Dermis microvascular lymphatic vessel endothelial cell (primary cell): ENCODE results near the gene TBX1. TPM values are rescaled to one million over a fixed set of nuclear protein-coding genes. Genes with fewer than 3 reads are reported as not detected.

ENCODE experiments used
- DNase-seq, 2 donors: peaks; one replicate each; pipeline versions ENCODE4 v3.0.0 to v3.0.0-alpha.2; 2010; ENCODE audit warnings: low read depth in 2 of 2
- total RNA-seq: library from RNA; depleted of rRNA; stranded (reverse); fragments of >200 nt; gene quantifications from 2 replicates; pipeline ENCODE4 v1.2.1, GENCODE V29; 2014

TBX1 gene
- total RNA-seq, 1 donor from 2014 or later, result 30.4 TPM

- no peak for DNase-seq
Measured at GRCh38 chr22:19737846-19738663, 22.5 kb upstream of the TBX1 start.

DNA sequence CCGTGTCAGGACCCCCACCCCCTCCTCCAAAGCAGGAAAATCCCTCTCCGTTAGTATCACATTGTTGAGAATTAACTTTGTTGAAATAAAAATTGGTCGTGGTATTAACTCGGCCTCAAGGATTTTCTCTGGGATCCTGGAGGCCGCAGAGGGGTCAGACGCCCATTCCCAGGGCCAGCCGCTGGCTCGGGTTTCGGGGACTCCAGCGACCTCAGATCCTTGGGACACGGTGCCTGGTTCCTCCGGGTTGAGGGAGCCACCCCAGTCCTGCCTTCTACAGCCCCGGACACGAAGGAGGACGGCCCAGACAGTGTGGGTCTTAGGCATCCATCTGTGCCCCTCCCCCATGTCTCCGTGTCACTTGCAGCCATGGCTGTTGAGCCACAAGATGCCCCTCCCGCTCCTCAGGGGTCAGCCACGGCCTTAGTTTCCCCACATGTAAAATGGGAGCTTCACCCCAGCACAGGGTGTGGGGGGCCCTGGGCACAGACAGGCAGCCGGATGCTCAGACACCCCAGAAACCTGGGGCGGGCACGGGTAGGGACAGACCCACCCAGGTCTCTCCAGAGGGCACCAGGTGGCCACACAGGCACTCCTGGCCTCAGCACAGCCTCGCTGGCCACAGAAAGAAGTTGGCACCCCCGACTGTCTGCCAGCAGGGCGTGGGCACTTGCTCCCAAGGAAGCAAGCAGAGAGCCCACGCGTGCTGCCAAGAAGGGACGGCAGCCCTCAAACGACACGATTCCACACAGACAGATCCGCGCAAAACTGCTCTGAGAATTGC, 21.7 kb upstream of the TBX1 start:
- DNase-seq, result no peak

DNA sequence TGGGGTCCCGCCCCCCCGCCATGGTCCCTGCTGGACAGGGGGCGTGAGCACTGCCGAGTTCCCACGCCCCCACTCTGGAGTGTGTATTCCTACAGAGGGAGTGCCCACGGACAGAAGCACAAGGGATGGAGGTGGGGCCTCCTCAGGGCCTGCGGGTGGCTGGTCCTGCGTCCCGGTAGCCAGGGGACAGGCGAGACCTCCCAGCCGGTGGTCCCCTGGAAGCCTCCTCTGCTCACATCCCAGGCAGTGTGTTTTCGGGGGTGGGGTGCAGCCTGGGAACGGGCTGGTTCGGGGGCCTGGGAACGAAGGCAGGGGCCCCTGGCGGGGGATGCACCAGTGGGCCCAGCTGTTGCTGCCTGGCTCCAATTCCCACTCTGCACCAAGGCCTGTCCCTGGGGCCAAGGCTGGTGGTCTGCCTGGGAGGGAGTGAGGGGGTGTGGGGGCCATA, 21.1 kb upstream of the TBX1 start:
- no peak for DNase-seq

DNA sequence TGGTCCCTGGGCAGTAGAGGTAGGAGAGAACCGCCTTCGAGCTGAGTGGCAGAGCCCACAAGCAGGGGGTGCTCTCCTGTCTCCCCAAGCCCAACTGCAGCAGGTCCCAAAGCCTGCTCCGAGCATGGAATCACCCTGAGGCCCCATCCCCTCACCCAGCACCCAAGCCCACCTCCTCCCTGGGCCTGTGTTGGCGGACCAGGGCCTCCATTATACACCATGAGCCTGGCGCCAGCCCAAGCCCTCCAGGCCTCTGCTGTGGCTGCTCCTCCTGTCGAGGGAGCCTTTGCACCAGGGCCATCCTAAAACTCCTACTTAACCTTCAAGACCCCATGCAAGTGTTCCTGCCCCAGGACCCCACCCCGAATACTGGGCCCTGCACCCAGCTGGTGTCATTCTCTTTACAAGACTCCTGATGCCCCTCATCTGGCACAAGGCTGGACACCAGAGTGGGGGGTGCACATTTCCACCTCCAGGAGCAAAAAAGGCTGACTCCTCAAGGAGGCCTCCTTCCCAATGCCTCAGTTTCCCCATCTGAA, 20.6 kb upstream of the TBX1 start:
- DNase-seq, result no peak

GRCh38 chr22:19740586-19740985, 20.0 kb upstream of the TBX1 start:
- no peak for DNase-seq

- DNase-seq, result no peak
Measured at GRCh38 chr22:19741053-19741452, 19.5 kb upstream of the TBX1 start.

GRCh38 chr22:19742160-19743066, 18.2 kb upstream of the TBX1 start:
- no peak for DNase-seq

GRCh38 chr22:19743081-19743480, 17.5 kb upstream of the TBX1 start:
- DNase-seq, result no peak

DNA sequence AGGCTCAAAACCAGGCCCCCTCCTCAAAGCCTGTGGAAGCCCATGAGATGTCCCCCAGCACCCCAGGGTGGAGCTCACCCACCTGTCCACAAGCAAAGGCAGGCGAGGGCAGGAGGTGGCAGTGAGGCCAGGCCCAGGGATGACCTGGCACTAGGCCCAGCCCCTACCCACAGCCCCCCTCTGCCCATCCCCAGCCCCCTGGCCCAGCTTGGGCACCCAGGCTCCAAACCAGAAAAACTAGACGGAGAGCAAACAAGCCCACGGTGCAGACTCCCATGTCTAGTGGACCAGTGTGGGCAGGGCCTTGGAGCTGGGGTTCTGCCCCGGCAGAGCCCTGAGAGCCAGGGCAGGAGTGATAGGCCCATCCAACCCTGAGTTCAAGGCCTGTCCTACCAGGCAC, 16.9 kb upstream of the TBX1 start:
- DNase-seq, result no peak

GRCh38 chr22:19744350-19745006, 16.1 kb upstream of the TBX1 start:
- DNase-seq, result no peak

- no peak for DNase-seq
Measured at GRCh38 chr22:19745155-19746101, 15.2 kb upstream of the TBX1 start.

GRCh38 chr22:19746726-19747125, 13.9 kb upstream of the TBX1 start:
- no peak for DNase-seq

DNA sequence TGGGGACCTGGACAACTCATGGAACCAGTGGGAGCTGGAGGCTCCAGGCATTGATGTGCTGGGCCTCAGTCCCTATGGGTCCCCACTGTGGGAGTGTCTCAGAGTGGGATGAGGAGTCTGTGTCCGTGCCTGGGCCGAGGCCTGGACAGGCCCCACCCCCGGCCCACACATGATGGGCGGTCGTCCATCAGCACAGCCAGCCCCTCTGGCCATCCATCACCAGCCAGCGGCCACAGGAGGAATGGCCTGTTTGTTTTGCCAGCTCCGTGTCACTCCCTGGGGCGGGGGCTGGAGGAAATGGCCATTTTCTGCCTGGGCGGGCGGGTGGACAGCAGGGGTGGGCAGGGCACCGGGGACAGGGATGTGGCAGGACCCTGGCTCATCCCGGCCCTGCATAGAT, 13.0 kb upstream of the TBX1 start:
- no peak for DNase-seq

DNA sequence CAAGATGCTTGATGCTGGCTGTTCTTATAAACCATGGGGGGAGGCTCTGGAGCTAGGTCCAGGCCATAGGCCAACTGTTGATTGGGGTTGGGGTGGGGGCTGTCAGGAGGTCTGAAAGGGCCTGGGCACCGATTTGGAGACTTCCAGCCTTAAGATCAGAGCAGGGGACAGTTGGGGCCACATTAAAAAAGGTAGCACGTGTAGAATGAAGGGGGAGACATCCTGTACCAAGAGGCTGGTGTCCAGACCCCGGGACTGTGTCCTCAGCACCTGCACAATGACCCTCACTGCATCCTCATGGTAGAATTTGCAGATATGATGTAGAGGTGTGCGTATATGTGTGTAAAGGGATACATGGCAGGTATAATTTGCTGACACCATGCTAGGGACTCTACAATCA, 12.4 kb upstream of the TBX1 start:
- no peak for DNase-seq

DNA sequence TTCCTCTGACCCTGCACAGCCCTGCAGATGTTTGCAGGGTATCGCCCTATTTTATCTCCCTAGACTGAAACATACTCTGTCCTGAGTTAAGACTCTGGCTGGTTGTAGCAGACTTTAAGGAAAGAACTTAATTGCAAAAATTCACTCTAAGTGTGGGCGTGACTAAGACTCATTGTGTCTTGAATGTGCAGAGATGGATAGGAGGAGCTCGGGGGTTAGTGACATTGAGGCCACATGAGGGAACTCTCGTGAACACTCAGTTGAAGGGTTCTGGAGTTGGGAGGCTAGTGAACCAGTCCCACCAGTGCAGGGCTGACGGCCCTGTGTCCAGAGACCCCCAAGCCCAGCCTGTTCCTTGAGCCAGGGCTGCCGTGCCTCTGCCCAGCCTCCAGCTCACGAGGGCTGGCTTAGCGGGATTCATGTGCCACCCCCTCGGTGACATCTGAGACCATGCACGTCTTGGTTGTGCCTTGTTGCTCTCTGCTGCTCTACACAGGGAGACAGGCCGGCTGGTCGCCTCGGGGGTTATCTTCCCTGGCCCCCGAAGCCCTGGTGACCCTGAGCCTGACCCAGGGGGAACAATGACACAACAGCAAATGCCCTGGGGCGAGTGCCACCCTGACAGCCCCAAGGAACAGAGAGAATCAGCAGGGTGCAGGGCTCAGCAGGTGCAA, 11.4 kb upstream of the TBX1 start:
- no peak for DNase-seq

- no peak for DNase-seq
Measured at GRCh38 chr22:19749876-19750275, 10.7 kb upstream of the TBX1 start.

- no peak for DNase-seq
Measured at GRCh38 chr22:19750507-19751490, 9.8 kb upstream of the TBX1 start.
